Measurements from ENCODE around the gene GRK1.

GRK1 gene

DNA sequence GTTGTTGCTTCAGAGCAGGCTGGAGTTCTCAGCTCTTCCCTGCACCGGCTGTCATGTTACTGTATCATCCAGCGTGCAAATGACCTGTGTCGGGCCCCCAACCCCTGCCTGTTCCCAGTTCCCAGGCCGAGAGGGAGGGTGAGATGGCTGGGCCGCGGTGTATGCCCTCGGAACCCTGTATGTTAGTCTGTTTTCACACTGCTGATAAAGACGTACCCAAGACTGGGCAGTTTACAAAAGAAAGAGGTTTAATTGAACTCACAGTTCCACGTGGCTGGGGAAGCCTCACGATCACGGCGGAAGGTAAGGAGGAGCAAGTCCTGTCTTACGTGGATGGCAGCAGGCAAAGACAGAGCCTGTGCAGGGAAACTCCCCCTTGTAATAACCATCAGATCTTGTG lies 102.9 kb downstream of the GRK1 start:
- no peak for DNase-seq
- 90% methylated on average over 13 of the region's 13 CpGs for WGBS (ENCODE audit: insufficient coverage)
- Histone ChIP-seq H3K9me3 (ENCODE audit: control extremely low read depth in 1 of 5, control insufficient read depth in 4 of 5, insufficient read depth in 2 of 5, low read depth in 1 of 5, low read length in 4 of 5) (peaks cover 0 to 16% (median 7%) of the 10 kb centered on the region in 5 experiments), H3K4me3 (ENCODE audit: control insufficient read depth in 1 of 7, extremely low read depth in 1 of 7, insufficient read depth in 4 of 7, low read depth in 2 of 7, low read length in 6 of 7) (no peak overlapping the region), H3K27me3 (replicated peaks in 2 of 5; ENCODE audit: control insufficient read depth in 4 of 5, insufficient read depth in 5 of 5, low read length in 4 of 5) (peaks cover 0 to 4% (median 2%) of the 10 kb centered on the region in 5 experiments), H3K36me3 (ENCODE audit: control insufficient read depth in 4 of 4, insufficient read depth in 4 of 4, low read length in 3 of 4) (no peaks in the 10 kb centered on the region), H3K27ac (ENCODE audit: insufficient read depth in 1 of 2, low read depth in 1 of 2, low read length in 2 of 2, poor library complexity in 1 of 2, severe bottlenecking in 2 of 2) (no peak overlapping the region), H3K4me1 (ENCODE audit: control extremely low read depth in 1 of 4, control insufficient read depth in 4 of 4, insufficient read depth in 4 of 4, low read length in 3 of 4) (no peaks in the 10 kb centered on the region)
- ChIA-PET POLR2A (no interaction called here), CTCF (interaction anchor here (1.0 kb wide), 1 partner anchor 38 kb away, joined by 3 read pairs; no protein-coding TSS in a partner anchor)

DNA sequence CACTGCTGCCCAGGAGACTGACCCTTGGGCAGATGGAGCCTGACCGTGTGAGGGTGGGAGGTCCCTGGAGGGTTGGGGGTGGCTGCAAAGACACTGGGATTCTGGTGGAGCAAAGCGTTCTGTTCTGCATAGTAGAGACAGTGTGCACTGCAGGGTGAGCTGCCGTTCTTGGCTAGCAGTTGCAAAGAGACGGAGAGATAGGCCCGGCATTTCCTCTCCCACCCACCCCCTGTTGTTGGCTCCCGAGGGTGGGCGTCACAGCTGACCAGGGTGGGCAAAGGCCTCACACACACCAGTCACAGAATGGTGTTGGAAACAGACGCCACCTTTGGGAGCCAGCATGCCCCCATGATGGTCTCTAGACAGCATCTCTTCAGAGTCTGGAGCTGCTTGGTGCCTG lies 103.4 kb downstream of the GRK1 start:
- Histone ChIP-seq H3K36me3 (ENCODE audit: control insufficient read depth in 4 of 4, insufficient read depth in 4 of 4, low read length in 3 of 4) (no peaks in the 10 kb centered on the region), H3K4me3 (ENCODE audit: control insufficient read depth in 1 of 7, extremely low read depth in 1 of 7, insufficient read depth in 4 of 7, low read depth in 2 of 7, low read length in 6 of 7) (no peak overlapping the region), H3K4me1 (ENCODE audit: control extremely low read depth in 1 of 4, control insufficient read depth in 4 of 4, insufficient read depth in 4 of 4, low read length in 3 of 4) (no peaks in the 10 kb centered on the region), H3K27me3 (replicated peaks in 2 of 5; ENCODE audit: control insufficient read depth in 4 of 5, insufficient read depth in 5 of 5, low read length in 4 of 5) (peaks cover 0 to 4% (median 2%) of the 10 kb centered on the region in 5 experiments), H3K27ac (ENCODE audit: insufficient read depth in 1 of 2, low read depth in 1 of 2, low read length in 2 of 2, poor library complexity in 1 of 2, severe bottlenecking in 2 of 2) (no peak overlapping the region), H3K9me3 (ENCODE audit: control extremely low read depth in 1 of 5, control insufficient read depth in 4 of 5, insufficient read depth in 2 of 5, low read depth in 1 of 5, low read length in 4 of 5) (peaks cover 0 to 16% (median 7%) of the 10 kb centered on the region in 5 experiments)
- ChIA-PET CTCF (interaction anchor here (1.0 kb wide), 1 partner anchor 39 kb away, joined by 3 read pairs; no protein-coding TSS in a partner anchor), POLR2A (no interaction called here)
- DNase-seq = no peak
- 94% methylated on average over 6 of the region's 8 CpGs for WGBS (ENCODE audit: insufficient coverage)

DNA sequence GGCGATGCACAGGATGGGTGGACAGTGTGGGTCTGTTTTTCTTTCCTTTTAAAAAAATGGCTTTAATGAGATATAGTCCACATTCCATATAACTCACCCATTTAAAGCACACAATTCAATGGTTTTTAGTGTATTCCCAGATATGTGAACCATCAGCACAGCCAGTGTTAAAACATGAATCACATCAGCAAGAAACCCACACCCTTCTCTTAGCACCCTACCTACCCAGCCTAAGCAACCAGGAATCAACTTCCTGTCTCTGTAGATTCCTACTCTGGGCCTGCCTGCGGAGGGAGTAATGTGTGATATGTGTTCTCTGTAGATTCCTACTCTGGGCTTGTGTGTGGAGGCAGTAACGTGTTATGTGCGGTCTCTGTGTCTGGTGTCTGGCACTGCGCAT lies 103.9 kb downstream of the GRK1 start:
- H3K4me3 ChIP-seq (ENCODE audit: control insufficient read depth in 1 of 7, extremely low read depth in 1 of 7, insufficient read depth in 4 of 7, low read depth in 2 of 7, low read length in 6 of 7) = no peak overlapping the region
- H3K9me3 ChIP-seq (ENCODE audit: control extremely low read depth in 1 of 5, control insufficient read depth in 4 of 5, insufficient read depth in 2 of 5, low read depth in 1 of 5, low read length in 4 of 5) = peaks cover 0 to 16% (median 7%) of the 10 kb centered on the region in 5 experiments
- no peaks in the 10 kb centered on the region for H3K36me3 ChIP-seq (ENCODE audit: control insufficient read depth in 4 of 4, insufficient read depth in 4 of 4, low read length in 3 of 4)
- H3K27ac ChIP-seq (ENCODE audit: insufficient read depth in 1 of 2, low read depth in 1 of 2, low read length in 2 of 2, poor library complexity in 1 of 2, severe bottlenecking in 2 of 2) = no peak overlapping the region
- 100% methylated on average over 2 of the region's 5 CpGs for WGBS (ENCODE audit: insufficient coverage)
- no peaks in the 10 kb centered on the region for H3K4me1 ChIP-seq (ENCODE audit: control extremely low read depth in 1 of 4, control insufficient read depth in 4 of 4, insufficient read depth in 4 of 4, low read length in 3 of 4)
- peaks cover 0 to 4% (median 0%) of the 10 kb centered on the region in 5 experiments for H3K27me3 ChIP-seq (replicated peaks in 2 of 5; ENCODE audit: control insufficient read depth in 4 of 5, insufficient read depth in 5 of 5, low read length in 4 of 5)
- CTCF ChIA-PET = interaction anchor here (1.0 kb wide), 1 partner anchor 39 kb away, joined by 3 read pairs; no protein-coding TSS in a partner anchor
- POLR2A ChIA-PET = no interaction called here
- DNase-seq = no peak

DNA sequence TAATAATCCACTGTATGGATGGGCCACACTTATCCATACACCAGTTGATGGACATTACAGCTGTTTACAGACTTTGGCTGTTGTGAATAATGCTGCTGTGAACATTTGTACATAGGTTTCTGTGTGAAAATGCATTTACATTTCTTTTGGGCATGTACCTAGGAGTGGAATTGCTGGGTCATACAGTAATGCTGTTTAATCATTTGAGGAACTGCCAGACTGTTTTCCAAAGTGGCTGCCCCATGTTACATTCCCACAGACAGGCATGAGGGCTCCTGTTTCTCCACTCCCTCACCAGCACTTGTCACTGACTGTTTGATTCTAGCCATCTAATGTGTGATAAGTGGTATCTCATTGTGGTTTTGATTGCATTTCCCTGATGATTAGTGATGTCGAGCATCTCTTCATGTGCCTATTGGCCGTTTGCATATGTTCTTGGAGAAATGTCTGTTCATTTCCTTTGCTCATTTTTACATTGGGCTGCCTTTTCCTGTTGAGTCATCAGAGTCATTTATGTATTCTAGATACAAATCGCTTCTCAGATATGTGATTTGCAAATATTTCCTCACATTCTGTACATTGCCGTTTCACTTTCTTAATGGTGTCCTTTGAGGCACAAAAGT lies 104.8 kb downstream of the GRK1 start:
- WGBS (ENCODE audit: insufficient coverage) = 0% methylated on average over 1 of the region's 4 CpGs
- no peak overlapping the region for H3K27ac ChIP-seq (ENCODE audit: insufficient read depth in 1 of 2, low read depth in 1 of 2, low read length in 2 of 2, poor library complexity in 1 of 2, severe bottlenecking in 2 of 2)

DNA sequence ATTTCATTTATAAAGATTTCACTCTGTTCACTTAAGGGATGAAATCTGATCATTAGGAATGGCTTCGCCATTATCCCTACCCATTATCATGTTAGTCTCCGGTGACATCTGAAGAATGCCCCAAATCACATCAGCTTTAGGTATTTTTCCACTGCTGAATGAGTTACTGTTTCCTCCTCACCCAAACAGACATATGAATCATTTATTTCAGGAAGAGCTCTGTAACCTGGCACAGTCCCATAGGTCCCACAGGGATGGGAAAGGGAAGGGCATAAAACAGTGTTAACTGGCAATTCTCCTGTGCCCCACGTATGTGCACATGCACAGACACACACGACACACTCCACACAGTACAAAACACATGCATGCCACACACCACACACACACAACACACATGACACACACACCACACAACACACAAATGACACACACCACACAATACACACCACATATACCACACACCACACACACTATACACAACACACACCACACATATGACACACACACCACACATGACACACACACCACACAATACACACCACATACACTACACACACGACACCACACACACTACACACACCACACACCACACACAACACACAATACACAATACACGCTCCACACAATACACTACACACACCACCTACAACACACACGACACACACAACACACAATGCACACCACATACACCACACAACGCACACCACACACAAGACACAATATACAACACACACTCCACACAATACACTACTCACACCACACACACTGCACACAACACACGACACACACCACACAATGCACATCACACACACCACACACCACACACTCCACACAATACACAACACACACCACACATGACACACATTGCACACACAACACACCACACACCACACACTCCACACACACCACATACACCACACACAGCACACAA lies 107.4 kb downstream of the GRK1 start:
- POLR2A ChIA-PET = no interaction called here
- DNase-seq = peak in 2 of 3 donors; percentile 12 to 38
- CTCF ChIA-PET = interaction anchor here (0.6 to 0.7 kb wide), 2 partner anchors 8 to 57 kb away, joined by 3 read pairs; no protein-coding TSS in a partner anchor

More for the DNA sequence above, 104.8 kb downstream of the GRK1 start:
- ChIA-PET POLR2A (no interaction called here), CTCF (no interaction called here)
- Histone ChIP-seq H3K4me1 (ENCODE audit: control extremely low read depth in 1 of 4, control insufficient read depth in 4 of 4, insufficient read depth in 4 of 4, low read length in 3 of 4) (no peaks in the 10 kb centered on the region), H3K4me3 (ENCODE audit: control insufficient read depth in 1 of 7, extremely low read depth in 1 of 7, insufficient read depth in 4 of 7, low read depth in 2 of 7, low read length in 6 of 7) (no peak overlapping the region), H3K27me3 (replicated peaks in 2 of 5; ENCODE audit: control insufficient read depth in 4 of 5, insufficient read depth in 5 of 5, low read length in 4 of 5) (peaks cover 0 to 5% (median 0%) of the 10 kb centered on the region in 5 experiments), H3K9me3 (ENCODE audit: control extremely low read depth in 1 of 5, control insufficient read depth in 4 of 5, insufficient read depth in 2 of 5, low read depth in 1 of 5, low read length in 4 of 5) (peaks cover 0 to 16% (median 7%) of the 10 kb centered on the region in 5 experiments), H3K36me3 (ENCODE audit: control insufficient read depth in 4 of 4, insufficient read depth in 4 of 4, low read length in 3 of 4) (no peaks in the 10 kb centered on the region)
- peak; percentile 23 to 71 (median 65) for DNase-seq

DNA sequence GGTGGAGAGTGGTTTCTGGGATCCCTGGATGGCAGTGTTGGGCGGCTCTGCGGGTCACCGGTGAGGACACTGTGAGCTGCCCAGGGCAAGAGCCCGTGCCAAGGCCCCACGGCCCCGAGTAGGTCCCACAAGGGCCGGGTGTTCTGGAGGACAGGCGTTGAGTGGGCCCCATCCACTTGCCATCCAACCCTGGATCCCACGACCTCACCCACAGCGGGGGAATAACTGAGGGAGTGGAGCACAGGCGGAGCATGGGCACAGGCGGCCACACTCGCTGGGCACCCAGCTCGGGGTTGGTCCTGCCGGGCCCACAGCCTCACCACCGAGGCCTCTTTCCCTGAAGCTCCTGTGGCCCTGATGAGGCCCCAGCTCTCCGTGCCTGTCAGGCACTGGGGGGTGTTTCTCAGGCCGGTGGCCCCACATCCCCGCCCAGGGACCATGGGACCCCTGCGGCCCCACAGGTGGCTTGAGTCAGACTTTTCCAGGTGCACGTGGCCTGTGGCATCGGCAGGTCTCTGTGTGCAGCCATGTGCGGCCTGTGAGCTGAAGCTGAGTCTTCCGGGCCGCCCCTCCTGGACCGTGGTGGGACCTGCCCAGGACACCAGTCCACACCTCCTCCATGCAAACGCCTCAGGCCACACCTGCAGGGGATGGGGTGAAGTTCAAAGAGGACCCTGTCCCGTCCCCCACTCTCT lies 108.6 kb downstream of the GRK1 start:
- no peak for DNase-seq
- POLR2A ChIA-PET = no interaction called here
- no peaks in the 10 kb centered on the region for H3K4me1 ChIP-seq (ENCODE audit: control extremely low read depth in 1 of 4, control insufficient read depth in 4 of 4, insufficient read depth in 4 of 4, low read length in 3 of 4)
- H3K4me3 ChIP-seq (ENCODE audit: control insufficient read depth in 1 of 7, extremely low read depth in 1 of 7, insufficient read depth in 4 of 7, low read depth in 2 of 7, low read length in 6 of 7) = no peak overlapping the region
- H3K27ac ChIP-seq (ENCODE audit: insufficient read depth in 1 of 2, low read depth in 1 of 2, low read length in 2 of 2, poor library complexity in 1 of 2, severe bottlenecking in 2 of 2) = no peak overlapping the region
- peaks cover 0 to 16% (median 10%) of the 10 kb centered on the region in 5 experiments for H3K9me3 ChIP-seq (ENCODE audit: control extremely low read depth in 1 of 5, control insufficient read depth in 4 of 5, insufficient read depth in 2 of 5, low read depth in 1 of 5, low read length in 4 of 5)
- CTCF ChIA-PET = interaction anchor here (1.9 kb wide), 1 partner anchor 33 kb away, joined by 4 read pairs; no protein-coding TSS in a partner anchor
- H3K27me3 ChIP-seq (replicated peaks in 2 of 5; ENCODE audit: control insufficient read depth in 4 of 5, insufficient read depth in 5 of 5, low read length in 4 of 5) = peaks cover 0 to 19% (median 0%) of the 10 kb centered on the region in 5 experiments
- no peaks in the 10 kb centered on the region for H3K36me3 ChIP-seq (ENCODE audit: control insufficient read depth in 4 of 4, insufficient read depth in 4 of 4, low read length in 3 of 4)
- 93% methylated on average over 26 of the region's 28 CpGs for WGBS (ENCODE audit: insufficient coverage)

More for the DNA sequence above, 107.4 kb downstream of the GRK1 start:
- Histone ChIP-seq H3K27me3 (replicated peaks in 2 of 5; ENCODE audit: control insufficient read depth in 4 of 5, insufficient read depth in 5 of 5, low read length in 4 of 5) (peaks cover 0 to 18% (median 0%) of the 10 kb centered on the region in 5 experiments), H3K4me1 (ENCODE audit: control extremely low read depth in 1 of 4, control insufficient read depth in 4 of 4, insufficient read depth in 4 of 4, low read length in 3 of 4) (no peaks in the 10 kb centered on the region), H3K27ac (ENCODE audit: insufficient read depth in 1 of 2, low read depth in 1 of 2, low read length in 2 of 2, poor library complexity in 1 of 2, severe bottlenecking in 2 of 2) (no peak overlapping the region), H3K4me3 (ENCODE audit: control insufficient read depth in 1 of 7, extremely low read depth in 1 of 7, insufficient read depth in 4 of 7, low read depth in 2 of 7, low read length in 6 of 7) (no peak overlapping the region), H3K36me3 (ENCODE audit: control insufficient read depth in 4 of 4, insufficient read depth in 4 of 4, low read length in 3 of 4) (no peaks in the 10 kb centered on the region), H3K9me3 (ENCODE audit: control extremely low read depth in 1 of 5, control insufficient read depth in 4 of 5, insufficient read depth in 2 of 5, low read depth in 1 of 5, low read length in 4 of 5) (peaks cover 0 to 16% (median 10%) of the 10 kb centered on the region in 5 experiments)
- WGBS (ENCODE audit: insufficient coverage) = 100% methylated on average over 5 of the region's 9 CpGs

Data from common myeloid progenitor, CD34-positive (primary cell).